ENCODE measurements around the gene ZNF627.
A peak's percentile ranks its signal among the peaks of the same experiment; 100 is the strongest.

DNA sequence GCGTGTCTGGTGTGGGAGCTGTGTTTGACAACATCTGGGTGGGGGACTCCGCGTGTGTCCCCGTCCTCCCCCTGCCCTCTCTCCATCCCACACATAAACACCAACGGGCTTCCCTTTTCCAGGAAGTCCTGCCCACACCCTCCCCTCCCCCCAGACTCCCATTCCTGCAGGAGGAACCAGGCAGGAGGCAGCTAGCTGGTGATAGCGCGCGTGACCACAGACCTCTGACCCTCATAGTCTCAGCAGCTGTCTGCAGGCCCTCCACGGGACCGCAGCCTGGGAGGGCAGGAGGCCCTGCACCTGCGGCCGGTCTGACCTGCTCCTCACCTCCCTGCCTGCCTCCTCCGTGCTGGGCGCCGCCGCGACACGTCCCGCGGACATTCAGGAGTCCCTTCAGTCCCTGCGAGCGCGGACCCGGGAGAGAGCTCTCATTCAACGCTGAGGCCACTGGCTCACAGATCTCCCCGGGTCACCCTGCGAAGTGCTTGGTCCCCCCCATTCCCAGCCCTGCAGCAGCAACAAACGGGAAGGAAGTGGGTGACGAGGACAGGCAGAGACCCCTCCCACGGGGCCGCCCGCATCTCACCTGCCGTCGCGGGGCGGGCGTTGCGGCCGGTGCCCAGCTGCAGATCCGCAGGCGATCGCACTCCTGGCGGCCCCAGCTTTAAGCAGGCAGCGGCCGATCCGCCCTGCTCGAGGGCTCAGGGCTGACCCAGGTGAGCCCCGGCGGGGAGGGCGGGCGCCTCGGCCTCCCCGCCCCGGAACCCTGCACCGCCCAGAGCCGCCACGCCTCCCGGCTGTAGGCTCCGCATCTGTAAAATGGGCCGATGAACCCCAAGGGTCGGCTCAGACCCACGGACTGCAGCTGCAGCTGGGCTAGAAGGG is 18.8 kb upstream of the ZNF627 start:
- TF ChIP-seq CTCF (IDR thresholded peaks at IDR 0.05), result no peak
- peak in 1 of 4 donors; percentile 24 for TF ChIP-seq POLR2A (IDR thresholded peaks at IDR 0.05)

Measured in esophagus squamous epithelium (tissue), 4 donors.